H1 (cell line): ENCODE results near the gene CA9.
"Not testable (repeated sequence)": the region's sequence is repeated elsewhere in the genome, so short reads cannot be mapped to it uniquely, and the experiment has no call there.

Experiments used
- BRCA1 ChIP-seq: IDR thresholded peaks from 2 replicates; pipeline ENCODE4 v1.6.1; 2012; ENCODE audit warnings: low read depth, low read length, improper control_type of control experiment
- CEBPB ChIP-seq: IDR thresholded peaks from 2 replicates; pipeline ENCODE4 v1.6.1; 2012; ENCODE audit warnings: low read depth, low read length
- CTCF ChIP-seq, 3 experiments: IDR thresholded peaks; 1 replicate in 2 of 3; 2 replicates in 1 of 3; pipeline versions ENCODE4 v1.5.1 to v1.6.1; 2011; ENCODE audit warnings: low read length in 3 of 3, mild to moderate bottlenecking in 3 of 3, inconsistent platforms in 2 of 3, low read depth in 1 of 3, moderate library complexity in 1 of 3; ENCODE audit not compliant: insufficient read depth in 1 of 3; ENCODE audit errors: control extremely low read depth in 1 of 3
- HDAC6 ChIP-seq: IDR thresholded peaks from one replicate; pipeline ENCODE4 v1.7.1; 2012; ENCODE audit warnings: low read depth, mild to moderate bottlenecking, inconsistent platforms, low read length, moderate library complexity
- JUND ChIP-seq: IDR thresholded peaks from 2 replicates; pipeline ENCODE4 v1.6.1; 2011; ENCODE audit warnings: mild to moderate bottlenecking, improper control_type of control experiment, low read length
- POLR2A ChIP-seq, 2 experiments: IDR thresholded peaks; 1 replicate in 1 of 2; 2 replicates in 1 of 2; pipeline ENCODE4 v1.6.1; 2011; ENCODE audit warnings: low read depth in 2 of 2, low read length in 2 of 2, mild to moderate bottlenecking in 2 of 2; ENCODE audit errors: control extremely low read depth in 1 of 2
- POLR2AphosphoS5 ChIP-seq: IDR thresholded peaks from 2 replicates; pipeline ENCODE4 v1.6.1; 2011; ENCODE audit warnings: low read depth, low read length
- RAD21 ChIP-seq, 2 experiments: IDR thresholded peaks in 1 of 2; conservative IDR thresholded peaks in 1 of 2; 2 replicates each; pipeline ENCODE4 v1.6.1; 2011; ENCODE audit warnings: low read depth in 2 of 2, low read length in 2 of 2, improper control_type of control experiment in 1 of 2, inconsistent platforms in 1 of 2, mild to moderate bottlenecking in 1 of 2, moderate library complexity in 1 of 2
- RFX5 ChIP-seq: IDR thresholded peaks from 2 replicates; pipeline ENCODE4 v1.6.1; 2011; ENCODE audit warnings: low read depth, low read length, improper control_type of control experiment, borderline replicate concordance
- SIN3A ChIP-seq, 2 experiments: IDR thresholded peaks in 1 of 2; conservative IDR thresholded peaks in 1 of 2; 2 replicates each; pipeline ENCODE4 v1.6.1; 2011 to 2012; ENCODE audit warnings: low read length in 2 of 2, improper control_type of control experiment in 1 of 2, low read depth in 1 of 2, mild to moderate bottlenecking in 1 of 2
- SIX5 ChIP-seq: IDR thresholded peaks from 2 replicates; pipeline ENCODE4 v1.6.1; 2011; ENCODE audit warnings: mild to moderate bottlenecking, low read depth, low read length
- TAF1 ChIP-seq: IDR thresholded peaks from 2 replicates; pipeline ENCODE4 v1.6.1; 2011; ENCODE audit warnings: mild to moderate bottlenecking, low read depth, low read length
- TCF12 ChIP-seq: IDR thresholded peaks from 2 replicates; pipeline ENCODE4 v1.6.1; 2011; ENCODE audit warnings: low read depth, mild to moderate bottlenecking, low read length
- USF2 ChIP-seq: IDR thresholded peaks from 2 replicates; pipeline ENCODE4 v1.6.1; 2011; ENCODE audit warnings: low read length, improper control_type of control experiment

- not testable (repeated sequence) for TF ChIP-seq HDAC6; USF2; JUND; CTCF (IDR thresholded peaks at IDR 0.05; ENCODE audit: control extremely low read depth in 1 of 3, insufficient read depth in 1 of 3, low read depth in 1 of 3, low read length in 3 of 3); CEBPB; POLR2A (IDR thresholded peaks at IDR 0.05; ENCODE audit: control extremely low read depth in 1 of 2, low read depth in 2 of 2, low read length in 2 of 2); RFX5; BRCA1; RAD21 (IDR thresholded peaks at IDR 0.05 in 1 of 2, conservative IDR thresholded peaks at IDR 0.05 in 1 of 2; ENCODE audit: low read depth in 2 of 2, low read length in 2 of 2); POLR2AphosphoS5; TCF12; SIN3A (conservative IDR thresholded peaks at IDR 0.05 in 1 of 2, IDR thresholded peaks at IDR 0.05 in 1 of 2; ENCODE audit: low read depth in 1 of 2, low read length in 2 of 2); SIX5; TAF1
Observed at GRCh38 chr9:35640431-35640830, 33.3 kb upstream of the CA9 start.
